ENCODE data around the gene PNMA8B.

PNMA8B gene

GRCh38 chr19:46481223-46481848, 14.3 kb downstream of the PNMA8B start:
- no peak for DNase-seq (ENCODE audit: low read depth)
- TF ChIP-seq, protein P1, sequence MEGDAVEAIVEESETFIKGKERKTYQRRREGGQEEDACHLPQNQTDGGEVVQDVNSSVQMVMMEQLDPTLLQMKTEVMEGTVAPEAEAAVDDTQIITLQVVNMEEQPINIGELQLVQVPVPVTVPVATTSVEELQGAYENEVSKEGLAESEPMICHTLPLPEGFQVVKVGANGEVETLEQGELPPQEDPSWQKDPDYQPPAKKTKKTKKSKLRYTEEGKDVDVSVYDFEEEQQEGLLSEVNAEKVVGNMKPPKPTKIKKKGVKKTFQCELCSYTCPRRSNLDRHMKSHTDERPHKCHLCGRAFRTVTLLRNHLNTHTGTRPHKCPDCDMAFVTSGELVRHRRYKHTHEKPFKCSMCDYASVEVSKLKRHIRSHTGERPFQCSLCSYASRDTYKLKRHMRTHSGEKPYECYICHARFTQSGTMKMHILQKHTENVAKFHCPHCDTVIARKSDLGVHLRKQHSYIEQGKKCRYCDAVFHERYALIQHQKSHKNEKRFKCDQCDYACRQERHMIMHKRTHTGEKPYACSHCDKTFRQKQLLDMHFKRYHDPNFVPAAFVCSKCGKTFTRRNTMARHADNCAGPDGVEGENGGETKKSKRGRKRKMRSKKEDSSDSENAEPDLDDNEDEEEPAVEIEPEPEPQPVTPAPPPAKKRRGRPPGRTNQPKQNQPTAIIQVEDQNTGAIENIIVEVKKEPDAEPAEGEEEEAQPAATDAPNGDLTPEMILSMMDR (IDR thresholded peaks at IDR 0.05; ENCODE audit: control insufficient read depth, insufficient read depth, low read depth, low read length, missing control alignments), result no peak
- no peak overlapping the region for H3K4me3 ChIP-seq (ENCODE audit: control insufficient read depth, low read depth, low read length)

- no peak for DNase-seq (ENCODE audit: low read depth)
- H3K4me3 ChIP-seq (ENCODE audit: control insufficient read depth, low read depth, low read length), result no peak overlapping the region
- TF ChIP-seq, protein P1 (IDR thresholded peaks at IDR 0.05; ENCODE audit: control insufficient read depth, insufficient read depth, low read depth, low read length, missing control alignments), result no peak
These were observed 15.3 kb downstream of the PNMA8B start for GRCh38 chr19:46480415-46480814.

DNA sequence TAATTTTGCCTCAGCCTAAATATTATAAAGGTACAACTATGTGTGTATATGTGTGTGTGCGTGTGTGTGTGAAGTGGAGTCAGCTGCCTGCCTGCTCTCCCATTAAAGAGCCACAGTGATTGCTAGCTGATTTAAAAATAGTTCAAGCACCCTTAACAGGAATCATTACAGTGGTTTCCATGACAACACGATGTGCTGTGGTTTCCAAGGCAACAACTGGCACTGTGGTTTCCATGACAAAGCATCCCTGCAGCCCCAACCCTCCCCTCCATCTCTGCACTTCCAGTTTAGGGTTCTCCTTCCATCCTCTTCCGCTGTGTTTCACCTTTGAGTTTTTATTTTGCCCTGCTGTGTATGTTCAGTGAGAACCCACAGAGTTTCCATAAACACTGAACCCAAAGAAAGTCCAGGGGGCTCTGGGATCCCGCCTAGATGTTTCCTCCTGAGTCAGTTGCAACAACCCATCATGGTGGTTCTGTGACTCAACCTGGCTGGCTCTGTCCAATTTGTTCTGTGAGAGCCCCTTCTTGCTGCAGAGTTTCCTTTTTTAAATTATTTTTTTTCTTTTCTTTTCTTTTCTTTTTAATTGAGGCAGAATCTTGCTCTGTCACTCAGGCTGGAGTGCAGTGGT, 17.2 kb downstream of the PNMA8B start:
- DNase-seq (ENCODE audit: low read depth), result no peak
- no peak overlapping the region for H3K4me3 ChIP-seq (ENCODE audit: control insufficient read depth, low read depth, low read length)
- TF ChIP-seq, protein P1 (IDR thresholded peaks at IDR 0.05; ENCODE audit: control insufficient read depth, insufficient read depth, low read depth, low read length, missing control alignments), result no peak

- no peak overlapping the region for H3K4me3 ChIP-seq (ENCODE audit: control insufficient read depth, low read depth, low read length)
- no peak for DNase-seq (ENCODE audit: low read depth)
- TF ChIP-seq, protein P1 (IDR thresholded peaks at IDR 0.05; ENCODE audit: control insufficient read depth, insufficient read depth, low read depth, low read length, missing control alignments), result no peak
These were observed 19.7 kb downstream of the PNMA8B start for GRCh38 chr19:46475986-46476385.

DNA sequence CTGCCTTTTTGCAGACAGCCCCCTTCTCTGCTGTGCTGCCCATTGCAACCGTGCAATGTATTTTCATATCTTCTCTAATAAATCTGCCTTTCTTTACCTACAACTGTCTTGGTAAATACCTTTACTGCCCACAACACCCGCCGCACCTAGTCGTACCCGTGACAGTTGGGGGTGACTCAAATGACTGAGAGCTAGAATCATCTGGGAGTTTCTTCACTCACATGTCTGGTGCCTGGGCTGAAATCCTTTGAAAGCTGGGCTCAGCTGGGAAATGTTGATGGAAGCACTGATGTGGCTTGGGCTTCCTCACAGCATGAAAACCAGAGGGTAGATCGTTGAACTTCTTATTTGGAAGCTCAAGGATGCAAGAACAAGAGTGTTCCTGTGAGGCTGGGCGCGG, 21.5 kb downstream of the PNMA8B start:
- TF ChIP-seq, protein P1 (IDR thresholded peaks at IDR 0.05; ENCODE audit: control insufficient read depth, insufficient read depth, low read depth, low read length, missing control alignments), result no peak
- no peak overlapping the region for H3K4me3 ChIP-seq (ENCODE audit: control insufficient read depth, low read depth, low read length)
- DNase-seq (ENCODE audit: low read depth), result no peak

GRCh38 chr19:46472592-46472991, 23.1 kb downstream of the PNMA8B start:
- H3K4me3 ChIP-seq (ENCODE audit: control insufficient read depth, low read depth, low read length), result no peak overlapping the region
- no peak for DNase-seq (ENCODE audit: low read depth)
- TF ChIP-seq, protein P1 (IDR thresholded peaks at IDR 0.05; ENCODE audit: control insufficient read depth, insufficient read depth, low read depth, low read length, missing control alignments), result no peak

All from AG09309 (cell line).